Osteocyte (in vitro differentiated cells): ENCODE measurements around the gene PEX11G. TPM values are rescaled to one million over a fixed set of nuclear protein-coding genes. Genes with fewer than 3 reads are reported as not detected.

Source experiments
- DNase-seq: peaks from one replicate; pipeline ENCODE4 v3.0.0; 2021; ENCODE audit warnings: mixed read lengths; ENCODE audit not compliant: unreplicated experiment; ENCODE audit errors: extremely low spot score
- H3K27ac Mint-ChIP-seq: one replicate; pipeline ENCODE4 v1.8.0; 2021; ENCODE audit warnings: mild to moderate bottlenecking, mixed read lengths; ENCODE audit not compliant: unreplicated experiment
- H3K27me3 Mint-ChIP-seq: one replicate; pipeline ENCODE4 v1.8.0; 2021; ENCODE audit warnings: mixed read lengths; ENCODE audit not compliant: unreplicated experiment
- H3K36me3 Mint-ChIP-seq: one replicate; pipeline ENCODE4 v1.8.0; 2021; ENCODE audit warnings: mixed read lengths; ENCODE audit not compliant: unreplicated experiment
- H3K4me1 Mint-ChIP-seq: one replicate; pipeline ENCODE4 v1.8.0; 2021; ENCODE audit warnings: mixed read lengths; ENCODE audit not compliant: unreplicated experiment
- H3K4me3 Mint-ChIP-seq: one replicate; pipeline ENCODE4 v1.8.0; 2021; ENCODE audit warnings: mild to moderate bottlenecking, moderate library complexity, mixed read lengths; ENCODE audit not compliant: unreplicated experiment
- H3K9me3 Mint-ChIP-seq: one replicate; pipeline ENCODE4 v1.8.0; 2021; ENCODE audit warnings: mixed read lengths; ENCODE audit not compliant: unreplicated experiment
- CTCF ChIP-seq: fragments of 200-600 bp; sonication (generic); IDR thresholded peaks from 2 replicates; pipeline ENCODE4 v1.5.0; 2021; ENCODE audit warnings: antibody characterized with exemption, mild to moderate bottlenecking, moderate library complexity
- total RNA-seq: library from RNA; stranded (reverse); gene quantifications from 2 replicates; pipeline ENCODE4 v1.2.1, GENCODE V29; 2021

The PEX11G gene
- total RNA-seq, 1 donor from 2014 or later = 2.1 TPM

GRCh38 chr19:7524992-7525739, 36.3 kb upstream of the PEX11G start:
- no peak overlapping the region for H3K4me3 Mint-ChIP-seq
- DNase-seq = no peak

GRCh38 chr19:7524523-7524922, 35.7 kb upstream of the PEX11G start:
- Mint-ChIP-seq H3K4me3 (no peak overlapping the region), H3K27ac (no peak overlapping the region), H3K4me1 (peaks cover 14% of the 10 kb centered on the region), H3K27me3 (no peaks in the 10 kb centered on the region), H3K9me3 (no peaks in the 10 kb centered on the region), H3K36me3 (peaks cover 9% of the 10 kb centered on the region)
- TF ChIP-seq CTCF = no peak
- no peak for DNase-seq

More at GRCh38 chr19:7524992-7525739, 36.3 kb upstream of the PEX11G start:
- H3K27ac Mint-ChIP-seq = no peak overlapping the region
- H3K36me3 Mint-ChIP-seq = peaks cover 9% of the 10 kb centered on the region
- no peak for TF ChIP-seq CTCF
- H3K9me3 Mint-ChIP-seq = no peaks in the 10 kb centered on the region
- no peaks in the 10 kb centered on the region for H3K27me3 Mint-ChIP-seq
- peaks cover 14% of the 10 kb centered on the region for H3K4me1 Mint-ChIP-seq

- Mint-ChIP-seq H3K27me3 (no peaks in the 10 kb centered on the region), H3K36me3 (peaks cover 10% of the 10 kb centered on the region), H3K4me3 (peak overlapping the region; percentile 78), H3K27ac (no peak overlapping the region), H3K4me1 (peaks cover 17% of the 10 kb centered on the region), H3K9me3 (no peaks in the 10 kb centered on the region)
- TF ChIP-seq CTCF = no peak
- DNase-seq = no peak
These were observed 34.3 kb upstream of the PEX11G start for GRCh38 chr19:7522923-7523667.

GRCh38 chr19:7522072-7522922, 33.5 kb upstream of the PEX11G start, which contains the start of gene MCOLN1:
MCOLN1 (plus strand) TSS chr19:7522624; CDS start chr19:7522751, 127 bp downstream.
- TF ChIP-seq CTCF = no peak
- Mint-ChIP-seq H3K4me3 (peak within 1 kb of the TSS; percentile 84), H3K4me1 (peaks cover 23% of the 10 kb centered on the region), H3K36me3 (peaks cover 10% of the 10 kb centered on the region), H3K27ac (peak within 1 kb of the TSS; percentile 81), H3K27me3 (no peaks in the 10 kb centered on the region), H3K9me3 (no peaks in the 10 kb centered on the region)
- DNase-seq = peak; percentile 100
